Measurements from ENCODE around the gene TGM6.

The TGM6 gene

GRCh38 chr20:2398449-2398848 lies 17.7 kb downstream of the TGM6 start:
- Histone ChIP-seq H3K9ac (ENCODE audit: low read length) (no peak overlapping the region), H3K36me3 (replicated peaks; ENCODE audit: low read depth, low read length) (no peaks in the 10 kb centered on the region), H3K9me3 (ENCODE audit: insufficient read depth, low read length) (no peaks in the 10 kb centered on the region; the same call in 1 of the 2 replicates), H3K79me2 (ENCODE audit: low read length) (no peaks in the 10 kb centered on the region), H3K4me3 (ENCODE audit: low read length) (no peak overlapping the region), H3K4me1 (ENCODE audit: low read length) (peaks cover 4% of the 10 kb centered on the region; the same call in 1 of the 2 replicates), H3K27ac (ENCODE audit: low read length) (no peak overlapping the region), H3K27me3 (ENCODE audit: low read depth, low read length) (no peaks in the 10 kb centered on the region), H4K20me1 (ENCODE audit: insufficient read depth, low read length) (no peaks in the 10 kb centered on the region), H3K4me2 (ENCODE audit: low read length) (no peak overlapping the region), H2AFZ (ENCODE audit: low read depth, low read length) (no peak overlapping the region)
- TF ChIP-seq EZH2phosphoT487 (IDR thresholded peaks at IDR 0.05; ENCODE audit: low read depth) (no peak), CTCF (IDR thresholded peaks at IDR 0.05; ENCODE audit: low read depth, low read length) (no peak)

GRCh38 chr20:2399390-2399789 lies 18.7 kb downstream of the TGM6 start:
- Histone ChIP-seq H3K4me1 (ENCODE audit: low read length) (peaks cover 4% of the 10 kb centered on the region; the same call in 1 of the 2 replicates), H3K4me3 (ENCODE audit: low read length) (no peak overlapping the region), H3K79me2 (ENCODE audit: low read length) (no peaks in the 10 kb centered on the region), H4K20me1 (ENCODE audit: insufficient read depth, low read length) (no peaks in the 10 kb centered on the region), H3K9ac (ENCODE audit: low read length) (no peak overlapping the region), H3K27me3 (ENCODE audit: low read depth, low read length) (no peaks in the 10 kb centered on the region), H3K4me2 (ENCODE audit: low read length) (no peak overlapping the region), H3K9me3 (ENCODE audit: insufficient read depth, low read length) (no peaks in the 10 kb centered on the region; the same call in 1 of the 2 replicates), H3K27ac (ENCODE audit: low read length) (no peak overlapping the region), H2AFZ (ENCODE audit: low read depth, low read length) (no peak overlapping the region), H3K36me3 (replicated peaks; ENCODE audit: low read depth, low read length) (no peaks in the 10 kb centered on the region)
- TF ChIP-seq CTCF (IDR thresholded peaks at IDR 0.05; ENCODE audit: low read depth, low read length) (no peak), EZH2phosphoT487 (IDR thresholded peaks at IDR 0.05; ENCODE audit: low read depth) (no peak)

- H3K9ac ChIP-seq (ENCODE audit: low read length) = no peak overlapping the region
- H3K9me3 ChIP-seq (ENCODE audit: insufficient read depth, low read length) = peaks cover 3% of the 10 kb centered on the region; the same call in 1 of the 2 replicates
- no peaks in the 10 kb centered on the region for H3K79me2 ChIP-seq (ENCODE audit: low read length)
These were observed 19.6 kb downstream of the TGM6 start for GRCh38 chr20:2400290-2400689.

GRCh38 chr20:2401527-2401926 lies 20.8 kb downstream of the TGM6 start:
- Histone ChIP-seq H3K4me2 (ENCODE audit: low read length) (no peak overlapping the region), H3K4me1 (ENCODE audit: low read length) (peaks cover 4% of the 10 kb centered on the region; the same call in 1 of the 2 replicates), H3K27ac (ENCODE audit: low read length) (no peak overlapping the region), H3K4me3 (ENCODE audit: low read length) (no peak overlapping the region), H4K20me1 (ENCODE audit: insufficient read depth, low read length) (no peaks in the 10 kb centered on the region), H3K9ac (ENCODE audit: low read length) (no peak overlapping the region), H3K27me3 (ENCODE audit: low read depth, low read length) (no peaks in the 10 kb centered on the region), H2AFZ (ENCODE audit: low read depth, low read length) (no peak overlapping the region), H3K36me3 (replicated peaks; ENCODE audit: low read depth, low read length) (no peaks in the 10 kb centered on the region), H3K79me2 (ENCODE audit: low read length) (no peaks in the 10 kb centered on the region), H3K9me3 (ENCODE audit: insufficient read depth, low read length) (peaks cover 3% of the 10 kb centered on the region; the same call in 1 of the 2 replicates)
- TF ChIP-seq CTCF (IDR thresholded peaks at IDR 0.05; ENCODE audit: low read depth, low read length) (no peak), EZH2phosphoT487 (IDR thresholded peaks at IDR 0.05; ENCODE audit: low read depth) (no peak)

More at GRCh38 chr20:2400290-2400689, 19.6 kb downstream of the TGM6 start:
- Histone ChIP-seq H3K4me2 (ENCODE audit: low read length) (no peak overlapping the region), H3K4me1 (ENCODE audit: low read length) (peaks cover 4% of the 10 kb centered on the region; the same call in 1 of the 2 replicates), H3K4me3 (ENCODE audit: low read length) (no peak overlapping the region), H3K36me3 (replicated peaks; ENCODE audit: low read depth, low read length) (no peaks in the 10 kb centered on the region), H2AFZ (ENCODE audit: low read depth, low read length) (no peak overlapping the region), H3K27ac (ENCODE audit: low read length) (no peak overlapping the region), H4K20me1 (ENCODE audit: insufficient read depth, low read length) (no peaks in the 10 kb centered on the region), H3K27me3 (ENCODE audit: low read depth, low read length) (no peaks in the 10 kb centered on the region)
- TF ChIP-seq EZH2phosphoT487 (IDR thresholded peaks at IDR 0.05; ENCODE audit: low read depth) (no peak), CTCF (IDR thresholded peaks at IDR 0.05; ENCODE audit: low read depth, low read length) (no peak)

All from OCI-LY3 (cell line).